ENCODE measurements around the gene BCL11A. TPM values are rescaled to one million over a fixed set of nuclear protein-coding genes. Genes with fewer than 3 reads are reported as not detected.

The BCL11A gene
- total RNA-seq, 1 experiment from 2014 or later, result 0.29 TPM

DNA sequence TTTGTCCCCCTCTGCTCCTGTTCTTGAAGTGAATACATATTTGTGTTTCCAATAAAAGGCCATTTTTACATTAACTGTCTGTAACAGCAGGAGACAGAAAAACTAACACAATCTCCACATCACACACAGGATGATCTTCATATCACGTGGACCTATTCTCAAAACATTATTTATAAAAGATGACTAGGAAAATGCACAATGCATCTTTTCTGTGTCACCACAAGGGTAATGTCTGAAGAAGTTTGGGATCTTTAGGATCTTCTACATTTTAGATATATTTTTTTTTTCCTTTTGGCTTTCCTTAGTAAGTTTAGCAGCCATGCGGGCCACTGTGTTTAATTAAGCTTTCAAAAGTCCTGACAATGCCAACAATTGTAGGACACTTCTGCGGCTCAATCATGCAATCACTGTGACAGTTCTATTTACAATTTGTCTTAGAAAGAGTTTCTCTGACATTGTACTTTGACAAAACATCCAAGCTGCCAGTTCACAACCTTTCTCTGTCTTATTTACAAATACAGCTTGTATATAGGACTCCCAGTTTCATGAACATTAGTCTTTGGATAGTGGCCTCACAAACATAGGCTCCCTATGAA is 12.3 kb downstream of the BCL11A start:
- Histone ChIP-seq H3K4me3 (ENCODE audit: low read depth, low read length) (no peak overlapping the region), H3K36me3 (ENCODE audit: control insufficient read depth, insufficient read depth, low read length) (no peaks in the 10 kb centered on the region), H3K27me3 (replicated peaks; ENCODE audit: control insufficient read depth, insufficient read depth, low read length) (no peaks in the 10 kb centered on the region), H3K4me1 (0 out of 2 replicates have a peak, but pooled peaks cover 4% of the 10 kb centered on the region), H3K9me3 (no peaks in the 10 kb centered on the region)
- CTCF ChIA-PET, result interaction anchor here (1.2 kb wide), 1 partner anchor 9 kb away, joined by 5 read pairs; no protein-coding TSS in a partner anchor
- H3K4me1 Mint-ChIP-seq (ENCODE audit: low read depth, unreplicated experiment), result peaks cover 13% of the 10 kb centered on the region
- DNase-seq, result no peak
- H3K4me3 Mint-ChIP-seq (ENCODE audit: unreplicated experiment), result no peak overlapping the region
- H3K27ac Mint-ChIP-seq (ENCODE audit: unreplicated experiment), result no peak overlapping the region
- POLR2A ChIA-PET, result no interaction called here
- no peak for TF ChIP-seq CTCF (IDR thresholded peaks at IDR 0.05; ENCODE audit: insufficient read depth in 1 of 2, low read depth in 1 of 2, low read length in 1 of 2, severe bottlenecking in 1 of 2, unreplicated experiment in 1 of 2)
- no peaks in the 10 kb centered on the region for H3K9me3 Mint-ChIP-seq (ENCODE audit: unreplicated experiment)
- no peaks in the 10 kb centered on the region for H3K27me3 Mint-ChIP-seq (ENCODE audit: insufficient read depth, unreplicated experiment)
- intact Hi-C loops (cut with micrococcal nuclease; ENCODE audit: unreplicated experiment), result no loop called here
- no TSS peak for BruUV-seq (replicated peaks)
- no peaks in the 10 kb centered on the region for H3K36me3 Mint-ChIP-seq (ENCODE audit: insufficient read depth, unreplicated experiment)

DNA sequence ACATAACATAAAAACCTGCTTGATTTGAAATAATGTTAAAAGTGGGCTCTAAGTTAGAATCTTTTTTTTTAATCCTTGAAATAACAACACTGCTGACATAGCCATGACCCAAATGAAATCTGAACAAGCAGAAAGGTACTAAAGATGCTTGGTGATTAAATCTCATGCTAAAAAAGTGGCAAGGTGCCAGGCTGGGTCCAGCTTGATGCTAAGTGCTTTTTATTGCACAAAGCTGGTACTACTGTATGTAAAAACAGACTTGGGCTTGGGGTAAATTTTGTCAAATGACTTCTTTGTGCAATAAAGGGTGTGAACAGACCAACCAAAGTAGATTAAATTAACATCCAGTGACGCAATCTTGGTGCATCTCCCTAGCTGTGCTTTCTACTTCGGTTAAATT is 13.4 kb downstream of the BCL11A start:
- intact Hi-C loops (cut with micrococcal nuclease; ENCODE audit: unreplicated experiment), result no loop called here
- H3K36me3 Mint-ChIP-seq (ENCODE audit: insufficient read depth, unreplicated experiment), result no peaks in the 10 kb centered on the region

GRCh38 chr2:60539140-60539539 is 14.3 kb downstream of the BCL11A start:
- Histone ChIP-seq H3K4me3 (ENCODE audit: low read depth, low read length) (no peak overlapping the region), H3K9me3 (no peaks in the 10 kb centered on the region), H3K36me3 (ENCODE audit: control insufficient read depth, insufficient read depth, low read length) (no peaks in the 10 kb centered on the region), H3K4me1 (0 out of 2 replicates have a peak, but pooled peaks cover 4% of the 10 kb centered on the region), H3K27me3 (replicated peaks; ENCODE audit: control insufficient read depth, insufficient read depth, low read length) (no peaks in the 10 kb centered on the region)
- Mint-ChIP-seq H3K27ac (ENCODE audit: unreplicated experiment) (no peak overlapping the region), H3K9me3 (ENCODE audit: unreplicated experiment) (no peaks in the 10 kb centered on the region), H3K36me3 (ENCODE audit: insufficient read depth, unreplicated experiment) (no peaks in the 10 kb centered on the region), H3K4me3 (ENCODE audit: unreplicated experiment) (no peak overlapping the region), H3K4me1 (ENCODE audit: low read depth, unreplicated experiment) (peaks cover 22% of the 10 kb centered on the region), H3K27me3 (ENCODE audit: insufficient read depth, unreplicated experiment) (no peaks in the 10 kb centered on the region)
- intact Hi-C loops (cut with micrococcal nuclease; ENCODE audit: unreplicated experiment), result loop anchor here (5.0 kb wide), 1 partner anchor 107 kb away; no protein-coding TSS in a partner anchor
- no TSS peak for BruUV-seq (replicated peaks)
- DNase-seq, result no peak
- CTCF ChIA-PET, result interaction anchor here (1.0 kb wide), 1 partner anchor 11 kb away, joined by 6 read pairs; no protein-coding TSS in a partner anchor
- TF ChIP-seq CTCF (IDR thresholded peaks at IDR 0.05; ENCODE audit: insufficient read depth in 1 of 2, low read depth in 1 of 2, low read length in 1 of 2, severe bottlenecking in 1 of 2, unreplicated experiment in 1 of 2), result no peak
- POLR2A ChIA-PET, result no interaction called here

More for the DNA sequence above, 13.4 kb downstream of the BCL11A start:
- H3K4me3 ChIP-seq (ENCODE audit: low read depth, low read length), result no peak overlapping the region
- Mint-ChIP-seq H3K27ac (ENCODE audit: unreplicated experiment) (no peak overlapping the region), H3K9me3 (ENCODE audit: unreplicated experiment) (no peaks in the 10 kb centered on the region), H3K4me1 (ENCODE audit: low read depth, unreplicated experiment) (peaks cover 22% of the 10 kb centered on the region), H3K4me3 (ENCODE audit: unreplicated experiment) (no peak overlapping the region), H3K27me3 (ENCODE audit: insufficient read depth, unreplicated experiment) (no peaks in the 10 kb centered on the region)
- H3K4me1 ChIP-seq, result 0 out of 2 replicates have a peak, but pooled peaks cover 4% of the 10 kb centered on the region
- no peaks in the 10 kb centered on the region for H3K36me3 ChIP-seq (ENCODE audit: control insufficient read depth, insufficient read depth, low read length)
- H3K27me3 ChIP-seq (replicated peaks; ENCODE audit: control insufficient read depth, insufficient read depth, low read length), result no peaks in the 10 kb centered on the region
- no TSS peak for BruUV-seq (replicated peaks)
- POLR2A ChIA-PET, result no interaction called here
- no peak for TF ChIP-seq CTCF (IDR thresholded peaks at IDR 0.05; ENCODE audit: insufficient read depth in 1 of 2, low read depth in 1 of 2, low read length in 1 of 2, severe bottlenecking in 1 of 2, unreplicated experiment in 1 of 2)
- no peaks in the 10 kb centered on the region for H3K9me3 ChIP-seq
- CTCF ChIA-PET, result interaction anchor here (1.0 kb wide), 1 partner anchor 10 kb away, joined by 6 read pairs; no protein-coding TSS in a partner anchor
- DNase-seq, result no peak

All from Caco-2 (cell line).